Transverse colon (tissue), 3 donors: ENCODE measurements around the gene GGN.

ENCODE experiments used
- CTCF ChIP-seq, 5 experiments: fragments of 200-600 bp in 3 of 5; fragments of 450-650 bp in 2 of 5; sonication (generic) in 3 of 5; IDR thresholded peaks; 1 replicate in 2 of 5; 2 replicates in 3 of 5; pipeline ENCODE4 v1.5.1; 2016 to 2017; ENCODE audit warnings: antibody characterized with exemption in 5 of 5, inconsistent platforms in 3 of 5, mild to moderate bottlenecking in 2 of 5, moderate library complexity in 1 of 5
- EP300 ChIP-seq: sonication (generic); formaldehyde crosslinking; IDR thresholded peaks from one replicate; pipeline ENCODE4 v1.6.1; 2017; ENCODE audit warnings: antibody characterized with exemption, low read depth

DNA sequence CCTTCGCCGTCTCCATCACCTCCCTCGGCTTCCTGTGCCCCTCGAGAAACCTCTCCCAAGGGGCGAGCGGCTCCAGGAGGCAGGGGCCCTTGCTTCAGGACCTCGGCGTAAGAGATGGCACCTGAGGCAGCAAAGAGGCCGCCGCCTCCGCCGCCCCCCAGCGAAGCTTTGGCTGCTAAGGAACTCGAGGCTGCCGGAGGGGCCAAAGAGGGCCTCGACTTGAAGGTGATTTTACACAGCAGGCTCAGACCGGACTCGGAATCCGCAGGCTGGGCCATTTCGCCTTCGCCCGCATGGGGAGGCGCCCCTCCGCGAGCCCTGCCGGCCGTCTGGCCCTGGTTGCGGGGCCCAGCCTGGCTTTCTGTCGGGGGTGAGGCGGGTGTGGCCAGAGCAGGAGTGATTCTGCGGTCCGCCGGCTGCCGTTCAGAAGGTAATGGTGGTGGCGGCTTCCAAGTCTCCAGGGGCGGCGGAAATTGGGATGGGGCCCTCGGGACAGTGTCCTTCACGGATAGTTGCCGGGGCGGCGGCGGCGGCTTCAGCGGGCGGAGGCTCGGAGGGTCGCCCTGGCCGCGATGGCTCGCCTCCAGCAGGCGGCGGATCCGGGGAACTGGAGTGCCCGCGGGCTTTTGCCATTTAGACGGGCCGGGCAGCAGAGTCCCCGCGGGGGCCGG is 1.4 kb downstream of the GGN start:
- TF ChIP-seq CTCF (IDR thresholded peaks at IDR 0.05): no peak
- no peak for TF ChIP-seq EP300
